Measurements from ENCODE around the gene SPOCK1. TPM values are rescaled to one million over a fixed set of nuclear protein-coding genes. Genes with fewer than 3 reads are reported as not detected.

Gene SPOCK1
- total RNA-seq, 1 experiment from 2014 or later, result 0.27 TPM

GRCh38 chr5:137095597-137095996 lies 403.5 kb downstream of the SPOCK1 start (continued):
- TF ChIP-seq EZH2 (IDR thresholded peaks at IDR 0.05) (no peak), ZFX (IDR thresholded peaks at IDR 0.05) (no peak), ELF1 (IDR thresholded peaks at IDR 0.05; ENCODE audit: borderline replicate concordance, low read depth) (no peak), EZH2phosphoT487 (IDR thresholded peaks at IDR 0.05; ENCODE audit: borderline replicate concordance) (no peak), CBX3 (IDR thresholded peaks at IDR 0.05; ENCODE audit: low read depth) (no peak)

GRCh38 chr5:137092831-137093230 lies 406.3 kb downstream of the SPOCK1 start:
- Histone ChIP-seq H4K20me1 (ENCODE audit: insufficient read depth) (no peaks in the 10 kb centered on the region), H3K9ac (ENCODE audit: low read length) (no peak overlapping the region), H3K4me3 (replicated peaks in 1 of 2; ENCODE audit: low read depth in 1 of 2, low read length in 2 of 2) (no peak overlapping the region), H3K27ac (ENCODE audit: low read depth, low read length) (no peak overlapping the region), H2AFZ (ENCODE audit: low read depth, low read length, poor library complexity, severe bottlenecking) (no peak overlapping the region), H3K79me2 (ENCODE audit: insufficient read depth, low read length) (no peaks in the 10 kb centered on the region), H3K36me3 (ENCODE audit: control insufficient read depth in 1 of 2, insufficient read depth in 2 of 2, low read length in 2 of 2) (no peaks in the 10 kb centered on the region), H3K4me2 (ENCODE audit: low read length) (no peak overlapping the region), H3K9me3 (ENCODE audit: control insufficient read depth in 1 of 2, insufficient read depth in 1 of 2, low read depth in 1 of 2, low read length in 2 of 2) (no peaks in the 10 kb centered on the region), H3K9me2 (ENCODE audit: insufficient read depth) (no peaks in the 10 kb centered on the region), H3K27me3 (ENCODE audit: insufficient read depth, low read length) (peaks cover 24% of the 10 kb centered on the region), H3K4me1 (ENCODE audit: control insufficient read depth in 1 of 2, insufficient read depth in 2 of 2, low read length in 2 of 2) (no peaks in the 10 kb centered on the region)
- RAD21 ChIA-PET (ENCODE audit: low non-redundant PET in 1 of 2, low total read pairs in 2 of 2, uncharacterized antibody in 2 of 2, unreplicated experiment in 2 of 2), result no interaction called here
- intact Hi-C loops (cut with micrococcal nuclease), result no loop called here
- CTCF ChIA-PET, result no interaction called here
- no peak for DNase-seq (ENCODE audit: low read depth, low spot score)
- TF ChIP-seq CEBPB (IDR thresholded peaks at IDR 0.05; ENCODE audit: low read depth) (no peak), CBX3 (IDR thresholded peaks at IDR 0.05; ENCODE audit: low read depth) (no peak), EZH2phosphoT487 (IDR thresholded peaks at IDR 0.05; ENCODE audit: borderline replicate concordance) (no peak)
- ATAC-seq, result no peak
- POLR2A ChIA-PET, result no interaction called here
- no TSS peak for BruUV-seq (replicated peaks)

GRCh38 chr5:137091472-137091871 lies 407.7 kb downstream of the SPOCK1 start:
- Histone ChIP-seq H4K20me1 (ENCODE audit: insufficient read depth) (no peaks in the 10 kb centered on the region), H3K4me1 (ENCODE audit: control insufficient read depth in 1 of 2, insufficient read depth in 2 of 2, low read length in 2 of 2) (no peaks in the 10 kb centered on the region), H3K4me2 (ENCODE audit: low read length) (no peak overlapping the region), H3K9me2 (ENCODE audit: insufficient read depth) (no peaks in the 10 kb centered on the region), H3K4me3 (replicated peaks in 1 of 2; ENCODE audit: low read depth in 1 of 2, low read length in 2 of 2) (no peak overlapping the region), H3K27ac (ENCODE audit: low read depth, low read length) (no peak overlapping the region), H3K79me2 (ENCODE audit: insufficient read depth, low read length) (no peaks in the 10 kb centered on the region), H3K27me3 (ENCODE audit: insufficient read depth, low read length) (peaks cover 27% of the 10 kb centered on the region), H3K36me3 (ENCODE audit: control insufficient read depth in 1 of 2, insufficient read depth in 2 of 2, low read length in 2 of 2) (no peaks in the 10 kb centered on the region), H3K9me3 (ENCODE audit: control insufficient read depth in 1 of 2, insufficient read depth in 1 of 2, low read depth in 1 of 2, low read length in 2 of 2) (no peaks in the 10 kb centered on the region), H2AFZ (ENCODE audit: low read depth, low read length, poor library complexity, severe bottlenecking) (no peak overlapping the region), H3K9ac (ENCODE audit: low read length) (no peak overlapping the region)
- ChIA-PET CTCF (interaction anchor here (1.3 kb wide), 1 partner anchor 16 kb away, joined by 3 read pairs; no protein-coding TSS in a partner anchor), RAD21 (ENCODE audit: low non-redundant PET in 1 of 2, low total read pairs in 2 of 2, uncharacterized antibody in 2 of 2, unreplicated experiment in 2 of 2) (no interaction called here), POLR2A (no interaction called here)
- ATAC-seq (no peak), DNase-seq (ENCODE audit: low read depth, low spot score) (no peak)
- intact Hi-C loops (cut with micrococcal nuclease), result no loop called here
- no TSS peak for BruUV-seq (replicated peaks)
- no peak for TF ChIP-seq ATF3 (IDR thresholded peaks at IDR 0.05)
- no peak for TF ChIP-seq SRF (IDR thresholded peaks at IDR 0.05; ENCODE audit: low read depth)
- no peak for TF ChIP-seq CEBPB (IDR thresholded peaks at IDR 0.05; ENCODE audit: low read depth)
- TF ChIP-seq ZNF274 (IDR thresholded peaks at IDR 0.05; ENCODE audit: low read depth, low read length), result no peak
- no peak for TF ChIP-seq REST (IDR thresholded peaks at IDR 0.05; ENCODE audit: low read depth)
- no peak for TF ChIP-seq POLR2A (IDR thresholded peaks at IDR 0.05; ENCODE audit: borderline replicate concordance, extremely low read depth, insufficient read depth, insufficient read length)
- TF ChIP-seq YY1 (IDR thresholded peaks at IDR 0.05; ENCODE audit: extremely low read depth, insufficient replicate concordance, low read depth, low read length), result no peak
- TF ChIP-seq POLR2AphosphoS5 (IDR thresholded peaks at IDR 0.05; ENCODE audit: low read depth, low read length), result no peak
- no peak for TF ChIP-seq RAD21 (IDR thresholded peaks at IDR 0.05; ENCODE audit: low read depth)
- TF ChIP-seq SP1 (IDR thresholded peaks at IDR 0.05; ENCODE audit: low read depth), result no peak
- no peak for TF ChIP-seq EZH2phosphoT487 (IDR thresholded peaks at IDR 0.05; ENCODE audit: borderline replicate concordance)
- no peak for TF ChIP-seq SIN3A (IDR thresholded peaks at IDR 0.05; ENCODE audit: low read depth)
- no peak for TF ChIP-seq CBX3 (IDR thresholded peaks at IDR 0.05; ENCODE audit: low read depth)

All from HCT116 (cell line).